OCI-LY1 (cell line): ENCODE data around the gene VTA1.

Source experiments
- H2AFZ ChIP-seq: fragments of 200-600 bp; sonication (generic), shearing (Covaris generic); 2 replicates; pipeline ENCODE4 v1.6.0; 2014; ENCODE audit warnings: antibody characterized with exemption, mild to moderate bottlenecking, low read length
- H3F3A ChIP-seq: fragments of 200-600 bp; sonication (generic), shearing (Covaris generic); 2 replicates; pipeline ENCODE4 v1.6.0; 2014; ENCODE audit warnings: mild to moderate bottlenecking, antibody characterized with exemption, low read length, moderate library complexity; ENCODE audit not compliant: insufficient read depth
- H3K27ac ChIP-seq: fragments of 200-600 bp; sonication (generic); 2 replicates; pipeline ENCODE4 v1.5.1; 2014; ENCODE audit warnings: low read length, mixed run types, mild to moderate bottlenecking, low read depth; ENCODE audit not compliant: poor library complexity, severe bottlenecking
- H3K27me3 ChIP-seq: fragments of 200-600 bp; sonication (generic); 2 replicates; pipeline ENCODE4 v1.6.0; 2014; ENCODE audit warnings: antibody characterized with exemption, mild to moderate bottlenecking, low read length, moderate library complexity; ENCODE audit not compliant: insufficient read depth
- H3K36me3 ChIP-seq: fragments of 200-600 bp; sonication (generic); 2 replicates; pipeline ENCODE4 v1.6.1; 2014; ENCODE audit warnings: mild to moderate bottlenecking, antibody characterized with exemption, low read length, moderate library complexity, mixed read lengths; ENCODE audit not compliant: insufficient read depth
- H3K4me1 ChIP-seq: fragments of 200-600 bp; sonication (generic); 2 replicates; pipeline ENCODE4 v1.5.1; 2014; ENCODE audit warnings: mild to moderate bottlenecking, low read length, moderate library complexity; ENCODE audit not compliant: insufficient read depth, severe bottlenecking
- H3K4me2 ChIP-seq: fragments of 200-600 bp; sonication (generic), shearing (Covaris generic); 2 replicates; pipeline ENCODE4 v1.6.1; 2014; ENCODE audit warnings: low read length
- H3K4me3 ChIP-seq: fragments of 200-600 bp; sonication (generic); 2 replicates; pipeline ENCODE4 v1.5.1; 2014; ENCODE audit warnings: low read length, low read depth, mild to moderate bottlenecking, mixed read lengths; ENCODE audit not compliant: poor library complexity, severe bottlenecking
- H3K79me2 ChIP-seq: fragments of 200-600 bp; shearing (Covaris generic); 2 replicates; pipeline ENCODE4 v1.6.1; 2016; ENCODE audit warnings: mixed run types, low read length, mixed read lengths; ENCODE audit not compliant: insufficient read depth
- H3K9ac ChIP-seq: fragments of 200-600 bp; sonication (generic), shearing (Covaris generic); 2 replicates; pipeline ENCODE4 v1.6.1; 2014; ENCODE audit warnings: mild to moderate bottlenecking, low read length, mixed read lengths
- H3K9me2 ChIP-seq: fragments of 200-600 bp; sonication (generic), shearing (Covaris generic); 2 replicates; pipeline ENCODE4 v1.6.1; 2014; ENCODE audit warnings: low read depth, mild to moderate bottlenecking, low read length, mixed read lengths
- H3K9me3 ChIP-seq: fragments of 200-600 bp; shearing (Covaris generic); 2 replicates; pipeline ENCODE4 v1.6.1; 2014; ENCODE audit warnings: low read length, mixed read lengths
- H4K20me1 ChIP-seq: fragments of 200-600 bp; sonication (generic), shearing (Covaris generic); 2 replicates; pipeline ENCODE4 v1.6.0; 2016; ENCODE audit warnings: mild to moderate bottlenecking, low read length; ENCODE audit not compliant: insufficient read depth
- CTCF ChIP-seq: fragments of 200-600 bp; sonication (generic), shearing (Covaris generic); IDR thresholded peaks from 2 replicates; pipeline ENCODE4 v1.5.1; 2017; ENCODE audit warnings: mild to moderate bottlenecking, antibody characterized with exemption, low read length, moderate library complexity, mixed read lengths
- EZH2 ChIP-seq: fragments of 200-600 bp; sonication (generic), shearing (Covaris generic); IDR thresholded peaks from 2 replicates; pipeline ENCODE4 v1.8.0; 2017; ENCODE audit warnings: borderline replicate concordance, mixed run types, mild to moderate bottlenecking, antibody characterized with exemption, low read length, moderate library complexity, mixed read lengths

Gene VTA1

GRCh38 chr6:142195862-142196541, 48.9 kb downstream of the VTA1 start:
- Histone ChIP-seq H4K20me1 (no peaks in the 10 kb centered on the region), H3K27me3 (no peaks in the 10 kb centered on the region), H3F3A (no peaks in the 10 kb centered on the region), H3K9me2 (no peaks in the 10 kb centered on the region), H3K79me2 (peaks cover 5% of the 10 kb centered on the region; the same call in 1 of the 2 replicates), H3K36me3 (peaks cover 47% of the 10 kb centered on the region), H3K9me3 (no peaks in the 10 kb centered on the region), H3K4me3 (no peak overlapping the region), H3K4me2 (no peak overlapping the region), H2AFZ (no peak overlapping the region), H3K9ac (no peak overlapping the region), H3K4me1 (no peaks in the 10 kb centered on the region), H3K27ac (no peak overlapping the region)
- TF ChIP-seq CTCF (no peak), EZH2 (no peak)

GRCh38 chr6:142200846-142201628, 54.0 kb downstream of the VTA1 start:
- H3K9ac ChIP-seq, result no peak overlapping the region
- H3K9me3 ChIP-seq, result no peaks in the 10 kb centered on the region
- H3K4me1 ChIP-seq, result no peaks in the 10 kb centered on the region
- peaks cover 58% of the 10 kb centered on the region for H3K36me3 ChIP-seq
- no peak overlapping the region for H3K4me3 ChIP-seq
- TF ChIP-seq CTCF, result no peak
- no peak for TF ChIP-seq EZH2
- H4K20me1 ChIP-seq, result no peaks in the 10 kb centered on the region
- no peak overlapping the region for H3K27ac ChIP-seq
- no peaks in the 10 kb centered on the region for H3K9me2 ChIP-seq
- no peak overlapping the region for H2AFZ ChIP-seq
- no peaks in the 10 kb centered on the region; the same call in 1 of the 2 replicates for H3K79me2 ChIP-seq
- H3K27me3 ChIP-seq, result no peaks in the 10 kb centered on the region
- H3K4me2 ChIP-seq, result no peak overlapping the region
- H3F3A ChIP-seq, result no peaks in the 10 kb centered on the region

- TF ChIP-seq EZH2 (no peak), CTCF (peak; percentile 87)
- no peaks in the 10 kb centered on the region for H3K79me2 ChIP-seq
- H3K36me3 ChIP-seq, result peaks cover 58% of the 10 kb centered on the region
These were observed 60.3 kb downstream of the VTA1 start for GRCh38 chr6:142207265-142207877.

More at GRCh38 chr6:142207265-142207877, 60.3 kb downstream of the VTA1 start:
- H3K9me2 ChIP-seq, result no peaks in the 10 kb centered on the region
- H3K9me3 ChIP-seq, result peaks cover 9% of the 10 kb centered on the region; the same call in 1 of the 2 replicates
- H3K4me2 ChIP-seq, result no peak overlapping the region
- no peaks in the 10 kb centered on the region for H3K27me3 ChIP-seq
- no peak overlapping the region for H3K27ac ChIP-seq
- H3K4me3 ChIP-seq, result no peak overlapping the region
- no peak overlapping the region for H3K9ac ChIP-seq
- no peak overlapping the region for H2AFZ ChIP-seq
- no peaks in the 10 kb centered on the region for H3K4me1 ChIP-seq
- H3F3A ChIP-seq, result no peaks in the 10 kb centered on the region
- no peaks in the 10 kb centered on the region for H4K20me1 ChIP-seq
